Tibial nerve (tissue), 4 donors: Measurements from ENCODE around the gene VSIG10.

Experiments used
- EP300 ChIP-seq, 2 donors: sonication (generic); formaldehyde crosslinking; IDR thresholded peaks; one replicate each; pipeline ENCODE4 v1.6.1; 2017; ENCODE audit warnings: antibody characterized with exemption in 2 of 2, mild to moderate bottlenecking in 1 of 2
- POLR2A ChIP-seq, 2 donors: fragments of 450-650 bp; IDR thresholded peaks; one replicate each; pipeline ENCODE4 v1.6.1; 2017; ENCODE audit warnings: antibody characterized with exemption in 2 of 2, mild to moderate bottlenecking in 2 of 2, moderate library complexity in 2 of 2
- TF ChIP-seq, protein P1 (sequence below), 5 experiments: fragments of 200-600 bp in 3 of 5; fragments of 450-650 bp in 2 of 5; sonication (generic) in 3 of 5; IDR thresholded peaks; one replicate each; pipeline ENCODE4 v1.5.1; 2016 to 2019; ENCODE audit warnings: antibody characterized with exemption in 5 of 5, mild to moderate bottlenecking in 3 of 5, moderate library complexity in 2 of 5

DNA sequence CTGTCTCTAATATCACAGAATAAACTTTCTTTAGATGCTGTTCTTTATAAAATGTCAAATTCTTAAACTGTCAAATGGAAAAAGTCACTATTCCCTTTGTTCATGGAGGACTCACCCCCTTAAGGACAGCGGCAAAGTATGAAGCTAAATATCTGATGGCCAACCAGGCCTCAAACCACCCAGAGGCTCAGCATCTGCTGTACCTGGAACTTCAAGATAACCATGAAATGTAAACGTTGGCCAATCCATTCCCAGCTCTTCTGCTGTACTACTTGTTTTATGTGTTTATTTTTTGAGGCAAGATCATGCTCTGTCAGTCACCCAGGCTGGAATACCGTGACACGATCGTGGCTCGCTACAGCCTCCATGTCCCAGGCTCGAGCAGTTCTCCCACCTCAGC is 71.6 kb downstream of the VSIG10 start:
- TF ChIP-seq, protein P1, sequence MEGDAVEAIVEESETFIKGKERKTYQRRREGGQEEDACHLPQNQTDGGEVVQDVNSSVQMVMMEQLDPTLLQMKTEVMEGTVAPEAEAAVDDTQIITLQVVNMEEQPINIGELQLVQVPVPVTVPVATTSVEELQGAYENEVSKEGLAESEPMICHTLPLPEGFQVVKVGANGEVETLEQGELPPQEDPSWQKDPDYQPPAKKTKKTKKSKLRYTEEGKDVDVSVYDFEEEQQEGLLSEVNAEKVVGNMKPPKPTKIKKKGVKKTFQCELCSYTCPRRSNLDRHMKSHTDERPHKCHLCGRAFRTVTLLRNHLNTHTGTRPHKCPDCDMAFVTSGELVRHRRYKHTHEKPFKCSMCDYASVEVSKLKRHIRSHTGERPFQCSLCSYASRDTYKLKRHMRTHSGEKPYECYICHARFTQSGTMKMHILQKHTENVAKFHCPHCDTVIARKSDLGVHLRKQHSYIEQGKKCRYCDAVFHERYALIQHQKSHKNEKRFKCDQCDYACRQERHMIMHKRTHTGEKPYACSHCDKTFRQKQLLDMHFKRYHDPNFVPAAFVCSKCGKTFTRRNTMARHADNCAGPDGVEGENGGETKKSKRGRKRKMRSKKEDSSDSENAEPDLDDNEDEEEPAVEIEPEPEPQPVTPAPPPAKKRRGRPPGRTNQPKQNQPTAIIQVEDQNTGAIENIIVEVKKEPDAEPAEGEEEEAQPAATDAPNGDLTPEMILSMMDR (IDR thresholded peaks at IDR 0.05), result no peak
- TF ChIP-seq POLR2A (IDR thresholded peaks at IDR 0.05), result no peak
- no peak for TF ChIP-seq EP300 (IDR thresholded peaks at IDR 0.05)
